AG09319 (cell line): Measurements from ENCODE around the gene NEB.
"Not testable (repeated sequence)": the region's sequence is repeated elsewhere in the genome, so short reads cannot be mapped to it uniquely, and the experiment has no call there.

ENCODE experiments used
- DNase-seq: peaks from one replicate; pipeline ENCODE4 v3.0.0-alpha.2; 2010; ENCODE audit warnings: low read depth; ENCODE audit errors: extremely low read depth
- CTCF ChIP-seq: IDR thresholded peaks from 2 replicates; pipeline ENCODE4 v1.5.1; 2011; ENCODE audit warnings: low read depth, mild to moderate bottlenecking, inconsistent platforms, low read length, moderate library complexity

The NEB gene

GRCh38 chr2:151575338-151575737 is 158.9 kb downstream of the NEB start:
- no peak for TF ChIP-seq CTCF
- DNase-seq: no peak

GRCh38 chr2:151570191-151570590 is 164.1 kb downstream of the NEB start:
- DNase-seq: no peak

GRCh38 chr2:151569167-151569566 is 165.1 kb downstream of the NEB start:
- TF ChIP-seq CTCF: no peak
- no peak for DNase-seq

More at GRCh38 chr2:151570191-151570590, 164.1 kb downstream of the NEB start:
- TF ChIP-seq CTCF: no peak

- TF ChIP-seq CTCF: no peak
- DNase-seq: no peak
These were observed 165.8 kb downstream of the NEB start for GRCh38 chr2:151568501-151568900.

GRCh38 chr2:151567006-151567405 is 167.3 kb downstream of the NEB start:
- no peak for TF ChIP-seq CTCF
- DNase-seq: no peak

- TF ChIP-seq CTCF: no peak
- DNase-seq: no peak
These were observed 171.9 kb downstream of the NEB start for GRCh38 chr2:151562398-151562797.

- DNase-seq: no peak
- TF ChIP-seq CTCF: no peak
These were observed 174.0 kb downstream of the NEB start for GRCh38 chr2:151560289-151560688.

GRCh38 chr2:151559431-151559830 is 174.8 kb downstream of the NEB start:
- DNase-seq: not testable (repeated sequence)

- DNase-seq: not testable (repeated sequence)
These were observed 176.4 kb downstream of the NEB start for GRCh38 chr2:151557883-151558282.
